Stimulated activated CD4-positive, alpha-beta T cell treated with anti-CD3 and anti-CD28 coated beads, Interleukin-12 subunit alpha, Interleukin-12 subunit beta, amount 100 ng/mL, for 48 hours (primary cell): ENCODE data around the gene UBAP1L.
A peak's percentile ranks its signal among the peaks of the same experiment; 100 is the strongest.
"Not testable (repeated sequence)": the region's sequence is repeated elsewhere in the genome, so short reads cannot be mapped to it uniquely, and the experiment has no call there.

Experiments
- DNase-seq, 3 donors: peaks; one replicate each; pipeline ENCODE4 v3.0.0-alpha.2; 2020; ENCODE audit warnings: low read depth in 2 of 3, low spot score in 1 of 3

Gene UBAP1L

DNA sequence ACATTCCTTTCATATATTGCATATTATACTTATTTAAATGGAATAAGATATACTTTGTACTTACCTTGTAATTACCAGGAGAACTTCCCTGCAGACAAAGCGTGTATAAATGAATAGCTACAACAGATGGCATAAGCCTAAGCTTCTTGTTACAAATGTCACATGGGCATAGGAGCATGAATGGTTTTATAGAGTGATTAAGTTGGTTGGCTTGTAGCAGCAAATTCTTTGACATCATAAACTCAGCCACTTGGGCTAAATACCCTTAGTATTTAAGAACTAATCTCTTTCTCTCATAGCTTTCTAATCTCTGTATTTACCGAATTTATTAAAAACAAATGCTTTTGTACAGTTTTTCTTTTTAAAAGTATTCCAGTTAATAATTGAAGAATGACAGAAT, at the start of gene UBAP1L:
UBAP1L (minus strand) TSS at position 115 of the 400 bp plus-strand sequence. CDS start 8,985 bp downstream, outside the sequence.
- DNase-seq: no peak

DNA sequence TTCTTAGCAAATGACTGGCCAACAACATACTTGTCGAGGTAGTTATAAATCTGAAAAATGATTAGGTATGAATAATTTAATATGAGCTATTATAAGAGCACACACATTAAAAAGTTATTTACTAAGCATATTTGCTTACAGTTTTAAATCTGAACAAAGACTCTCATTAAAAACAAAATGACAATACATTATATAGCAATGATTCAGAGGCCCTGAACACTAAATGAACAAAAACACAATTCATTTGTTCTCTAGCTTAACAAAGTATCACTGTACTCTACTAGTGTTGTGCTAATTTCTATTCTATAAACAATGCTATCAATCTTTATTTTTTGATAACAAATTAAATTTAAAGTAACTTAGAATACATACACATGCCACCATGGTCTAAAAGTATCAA, 49.1 kb upstream of the UBAP1L start:
- no peak for DNase-seq

GRCh38 chr15:65163041-65163440, 48.0 kb upstream of the UBAP1L start:
- DNase-seq: no peak

DNA sequence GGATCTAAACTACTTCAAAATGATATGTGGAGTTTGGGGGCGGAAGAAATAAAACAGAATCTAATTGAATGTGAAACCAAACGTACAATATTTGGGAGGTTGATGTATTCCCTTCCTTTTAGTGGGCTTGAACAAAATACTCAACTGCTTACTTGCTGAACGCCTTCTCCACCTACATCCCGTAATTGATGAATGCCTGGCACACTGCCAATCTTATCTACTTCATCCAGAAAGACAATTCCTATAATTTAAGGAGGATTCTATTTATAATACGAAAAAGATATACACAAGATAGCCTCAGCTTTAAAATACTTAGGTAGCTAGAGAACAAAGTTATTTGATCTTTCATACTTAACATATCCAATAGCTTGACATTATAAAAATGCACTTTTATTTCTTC, 41.7 kb upstream of the UBAP1L start:
- no peak for DNase-seq

DNA sequence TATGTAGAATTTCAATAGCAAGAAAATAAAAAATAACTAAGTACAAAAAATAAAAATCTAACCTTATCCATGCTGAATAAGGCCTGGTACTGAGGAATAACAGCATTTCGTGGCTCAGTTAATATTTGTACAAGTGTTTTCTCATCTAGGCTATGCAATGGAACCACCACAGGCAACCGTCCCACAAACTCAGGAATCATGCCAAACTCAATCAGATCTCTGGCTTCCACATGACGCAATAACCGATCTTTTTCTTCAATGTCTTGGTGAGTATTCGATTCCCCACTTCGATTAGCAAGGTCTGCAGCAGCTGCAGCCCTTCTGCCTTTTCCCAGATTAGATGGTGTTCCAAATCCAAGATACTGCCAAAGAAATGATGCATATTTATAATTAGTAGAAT, 39.7 kb upstream of the UBAP1L start:
- no peak for DNase-seq

DNA sequence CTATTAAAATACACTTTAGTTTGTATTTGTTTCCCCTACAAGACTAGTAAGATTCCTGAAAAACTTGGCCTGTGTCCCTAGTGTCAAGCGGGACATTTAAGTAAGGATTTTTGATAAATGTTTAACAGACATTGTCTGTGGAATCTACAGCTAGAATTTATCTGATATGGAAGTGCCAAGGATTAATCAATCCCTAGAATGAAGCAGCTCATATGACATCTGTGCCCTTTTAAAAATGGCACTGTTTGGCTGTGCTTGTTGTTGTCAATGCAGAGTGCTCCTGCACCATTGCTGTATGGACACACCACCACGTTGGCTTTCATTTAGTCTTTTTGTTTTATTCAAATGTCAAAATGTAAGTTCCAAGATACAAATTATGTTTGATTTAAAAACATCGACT, 32.9 kb upstream of the UBAP1L start:
- DNase-seq: no peak

DNA sequence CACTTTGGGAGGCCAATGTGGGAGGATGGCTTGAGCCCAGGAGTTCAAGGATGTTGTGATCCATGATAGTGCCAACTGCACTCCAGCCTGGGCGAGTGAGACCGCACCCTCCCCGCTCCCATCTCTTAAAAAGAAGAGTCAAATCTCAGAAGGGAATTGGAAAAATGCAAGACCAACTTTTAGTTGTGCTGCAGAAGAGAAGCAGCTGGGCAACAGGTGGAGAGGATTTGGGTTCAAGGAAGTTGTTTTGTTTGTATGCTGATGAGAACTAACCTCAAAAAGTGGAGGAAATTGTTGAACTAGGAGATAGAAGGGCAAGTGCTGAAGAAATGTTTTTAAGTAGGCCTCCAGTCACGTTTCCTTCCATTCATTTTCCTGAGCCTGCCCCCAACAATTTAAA, 31.4 kb upstream of the UBAP1L start:
- DNase-seq: no peak

- DNase-seq: not testable (repeated sequence)
These were observed 23.6 kb upstream of the UBAP1L start for GRCh38 chr15:65138631-65139030.

DNA sequence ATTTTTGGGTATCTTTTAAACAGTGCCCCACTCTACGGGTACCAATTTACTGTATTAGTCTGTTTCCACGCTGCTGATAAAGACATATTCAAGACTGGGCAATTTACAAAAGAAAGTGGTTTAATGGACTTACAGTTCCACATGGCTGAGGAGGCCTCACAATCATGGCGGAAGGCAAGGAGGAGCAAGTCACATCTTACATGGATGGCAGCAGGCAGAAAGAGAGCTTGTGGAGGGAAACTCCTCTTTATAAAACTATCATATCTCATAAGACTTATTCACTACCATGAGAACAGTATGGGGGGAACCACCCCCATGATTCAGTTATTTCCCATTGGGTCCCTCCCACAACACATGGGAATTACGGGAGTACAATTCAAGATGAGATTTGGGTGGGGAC, 22.9 kb upstream of the UBAP1L start:
- DNase-seq: not testable (repeated sequence)

GRCh38 chr15:65137089-65137488, 22.1 kb upstream of the UBAP1L start:
- not testable (repeated sequence) for DNase-seq

- DNase-seq: no peak
These were observed 19.5 kb upstream of the UBAP1L start for GRCh38 chr15:65134538-65134937.

DNA sequence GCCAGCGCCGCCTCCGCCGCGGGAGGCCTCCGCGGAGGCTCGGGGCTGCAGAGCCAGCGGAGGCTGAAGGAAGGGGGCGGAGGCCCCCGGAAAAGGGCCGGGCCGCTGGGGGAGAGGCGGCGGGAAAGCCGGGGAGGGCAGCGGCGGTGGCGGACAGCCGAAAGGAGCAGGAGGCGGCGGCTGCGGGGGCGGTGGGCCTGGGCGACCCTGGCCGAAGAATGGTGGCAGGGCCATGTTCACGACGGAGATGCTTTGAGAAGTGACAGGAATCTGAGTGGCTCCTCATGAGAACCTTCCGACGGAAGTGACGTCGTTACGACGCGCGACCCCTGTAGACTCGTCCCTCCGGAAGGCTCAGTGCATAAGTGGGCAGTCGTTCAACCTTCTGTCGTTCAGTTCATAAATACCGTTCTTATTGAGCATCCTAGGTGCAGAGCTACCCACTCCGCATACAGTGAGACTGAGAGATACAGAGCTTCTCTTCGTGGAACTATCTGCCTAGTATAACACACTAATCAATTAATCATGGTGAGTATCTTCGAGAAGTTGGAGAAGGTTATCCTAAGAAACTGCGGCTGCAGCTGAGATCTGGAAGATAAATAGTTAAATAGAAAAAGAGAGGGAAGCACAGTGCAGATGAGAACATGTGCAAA, 18.7 kb upstream of the UBAP1L start, which contains the start of gene PDCD7:
PDCD7 (minus strand) TSS at position 261 of the 653 bp plus-strand sequence; CDS start at position 234, 27 bp downstream.
- peak; percentile 64 to 76 (median 71) for DNase-seq

DNA sequence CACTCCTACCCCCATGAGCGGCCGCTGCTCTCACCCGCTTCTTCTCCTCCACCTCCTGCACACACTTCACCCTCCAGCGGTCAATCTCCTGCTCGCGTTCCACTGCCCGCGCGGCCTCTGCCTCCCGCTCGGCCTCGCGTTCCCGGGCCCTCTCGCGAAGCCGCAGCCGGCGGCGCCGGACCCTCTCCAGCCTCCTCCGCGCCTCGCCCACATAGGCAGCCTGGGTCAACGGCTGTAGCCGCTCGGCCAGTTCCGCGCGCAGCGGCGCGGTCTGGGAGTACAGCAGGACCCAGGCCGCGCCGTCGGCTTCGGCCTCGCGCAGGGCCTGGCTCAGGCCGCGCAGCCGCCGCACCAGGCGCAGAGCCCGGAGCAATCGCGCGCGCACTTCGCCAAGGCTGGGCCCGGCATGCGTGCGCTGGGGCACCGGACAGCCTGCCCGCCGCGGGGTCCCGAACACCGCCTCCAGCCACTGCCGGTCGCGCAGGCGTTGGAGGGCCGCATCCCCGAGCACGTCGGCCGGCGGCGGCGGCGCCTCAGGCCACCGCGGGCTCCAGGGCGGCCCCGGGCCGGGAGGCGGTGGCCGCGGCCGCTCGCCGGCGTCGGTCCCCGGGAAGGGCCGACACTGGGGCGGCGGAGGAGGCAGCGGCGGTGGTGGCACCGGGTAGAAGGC, 18.0 kb upstream of the UBAP1L start:
- DNase-seq: peak in 1 of 3 donors; percentile 21

GRCh38 chr15:65130941-65131340, 15.9 kb upstream of the UBAP1L start:
- no peak for DNase-seq

- no peak for DNase-seq
These were observed 542 bp upstream of the UBAP1L start for GRCh38 chr15:65115542-65115941.

- DNase-seq: no peak
These were observed 4.2 kb downstream of the UBAP1L start for GRCh38 chr15:65110676-65111292.

- DNase-seq: no peak
These were observed 8.9 kb downstream of the UBAP1L start for GRCh38 chr15:65106011-65106590.

- no peak for DNase-seq
These were observed 10.0 kb downstream of the UBAP1L start for GRCh38 chr15:65105038-65105437.

DNA sequence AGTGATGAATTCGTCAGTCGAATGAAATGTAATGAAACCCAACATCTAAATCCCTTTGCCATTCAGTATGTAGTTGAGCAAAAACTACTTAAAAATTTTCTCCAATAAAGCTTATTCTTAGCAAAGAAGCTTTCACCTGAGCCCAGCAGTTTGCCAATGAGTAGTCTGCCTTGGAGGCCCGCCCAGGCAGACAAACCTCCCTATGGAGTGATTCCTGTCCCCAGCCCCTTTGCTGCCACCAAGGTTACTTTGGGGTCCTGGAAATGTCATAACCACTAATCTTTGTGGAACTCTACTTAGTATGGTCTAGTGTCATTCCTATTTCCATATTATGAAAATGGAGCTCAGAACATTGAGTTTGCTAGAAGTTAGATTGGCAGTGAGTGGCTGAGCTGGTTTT, 12.1 kb downstream of the UBAP1L start:
- DNase-seq: no peak

DNA sequence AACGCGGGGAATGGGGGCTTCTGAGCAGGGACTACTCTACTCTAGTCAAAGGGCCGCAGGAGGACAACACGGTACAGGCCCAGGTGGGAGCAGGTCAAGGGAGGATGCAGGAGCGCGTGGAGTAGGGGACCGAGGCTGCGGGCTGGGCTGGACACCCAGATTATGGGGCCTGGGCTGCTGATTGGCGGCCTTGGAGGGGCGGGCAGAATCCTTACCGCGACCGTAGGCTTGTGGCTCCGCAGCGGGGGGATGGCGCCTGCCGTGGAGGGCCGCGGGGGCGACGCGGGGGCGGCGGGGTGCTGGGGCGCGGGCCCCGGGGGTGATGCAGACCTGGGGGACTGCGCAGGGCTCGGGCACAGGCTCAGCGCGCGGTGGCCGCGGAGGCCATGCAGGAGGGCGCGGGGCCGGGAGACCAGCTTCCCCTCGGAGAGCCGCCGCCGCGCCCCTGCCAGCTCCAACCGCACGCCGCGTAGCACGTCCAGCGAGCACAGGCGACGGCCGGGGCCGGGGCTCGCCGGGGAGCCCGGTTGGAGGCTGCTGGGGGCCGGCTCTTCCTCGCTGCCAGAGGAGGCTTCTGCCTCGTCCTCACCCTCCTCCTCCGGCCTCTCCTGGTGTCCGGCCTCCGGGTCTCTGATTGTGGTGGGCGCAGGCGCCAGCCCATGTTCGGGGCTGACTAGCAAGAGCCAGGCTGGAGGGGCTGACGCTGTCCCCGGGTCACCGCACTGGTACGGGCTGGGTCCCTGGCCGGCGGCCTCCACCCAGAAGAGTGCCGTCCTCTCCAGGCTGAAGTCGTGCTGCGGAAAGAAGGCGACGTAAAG, 12.9 kb downstream of the UBAP1L start:
- no peak for DNase-seq

GRCh38 chr15:65101411-65101890, 13.5 kb downstream of the UBAP1L start:
- peak; percentile 19 to 58 (median 49) for DNase-seq
